ENCODE measurements around the gene AGO3. TPM values are rescaled to one million over a fixed set of nuclear protein-coding genes. Genes with fewer than 3 reads are reported as not detected.

AGO3 gene
- total and polyA plus RNA-seq, 9 donors, result 5.6 to 25.9 (median 9.6) TPM

DNA sequence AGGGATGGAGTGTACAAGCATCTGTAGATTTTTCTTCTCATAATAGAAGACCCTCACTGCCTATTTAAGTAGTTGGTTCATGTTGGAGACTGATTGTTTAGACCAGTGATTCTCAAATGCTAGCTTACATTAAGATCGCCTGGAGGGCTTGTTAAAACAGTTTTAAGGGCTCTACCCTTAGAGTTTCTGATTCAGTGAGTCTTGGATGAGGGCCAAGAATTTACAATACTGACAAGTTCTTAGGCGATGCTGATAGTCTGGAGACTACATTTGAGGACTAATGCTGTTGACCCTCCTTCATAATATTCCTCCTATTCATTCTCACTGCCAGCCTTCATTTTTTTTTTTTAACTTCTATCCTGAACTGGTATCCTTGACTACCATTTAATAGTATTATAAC lies 15.2 kb upstream of the AGO3 start:
- WGBS (ENCODE audit: insufficient coverage), result no CpG with 5 or more reads among the region's 2 CpGs
- no peak overlapping the region for H3K27ac ChIP-seq (ENCODE audit: low read length)
- no peaks in the 10 kb centered on the region for H3K4me1 ChIP-seq (ENCODE audit: control insufficient read depth, insufficient read depth, low read length)
- no peak overlapping the region for H3K4me3 ChIP-seq (ENCODE audit: low read length)
- H3K27me3 ChIP-seq (ENCODE audit: control insufficient read depth, insufficient read depth, low read length), result no peaks in the 10 kb centered on the region
- peaks cover 71% of the 10 kb centered on the region for H3K36me3 ChIP-seq (ENCODE audit: control insufficient read depth, insufficient read depth, low read length)
- H3K9me3 ChIP-seq (replicated peaks; ENCODE audit: control insufficient read depth, low read depth, low read length), result no peaks in the 10 kb centered on the region
- no peak for DNase-seq

GRCh38 chr1:35923791-35924221 lies 7.1 kb upstream of the AGO3 start:
- H3K9me3 ChIP-seq (replicated peaks; ENCODE audit: control insufficient read depth, low read depth, low read length), result no peaks in the 10 kb centered on the region
- peak; percentile 85 for DNase-seq
- no peak overlapping the region for H3K4me3 ChIP-seq (ENCODE audit: low read length)
- H3K4me1 ChIP-seq (ENCODE audit: control insufficient read depth, insufficient read depth, low read length), result no peaks in the 10 kb centered on the region
- peaks cover 35% of the 10 kb centered on the region for H3K36me3 ChIP-seq (ENCODE audit: control insufficient read depth, insufficient read depth, low read length)
- no peaks in the 10 kb centered on the region for H3K27me3 ChIP-seq (ENCODE audit: control insufficient read depth, insufficient read depth, low read length)
- H3K27ac ChIP-seq (ENCODE audit: low read length), result peak overlapping the region; percentile 52

- no peak for DNase-seq
- Histone ChIP-seq H3K9me3 (replicated peaks; ENCODE audit: control insufficient read depth, low read depth, low read length) (no peaks in the 10 kb centered on the region), H3K27ac (ENCODE audit: low read length) (peak overlapping the region; percentile 5), H3K36me3 (ENCODE audit: control insufficient read depth, insufficient read depth, low read length) (peaks cover 25% of the 10 kb centered on the region), H3K4me1 (ENCODE audit: control insufficient read depth, insufficient read depth, low read length) (no peaks in the 10 kb centered on the region), H3K27me3 (ENCODE audit: control insufficient read depth, insufficient read depth, low read length) (no peaks in the 10 kb centered on the region), H3K4me3 (ENCODE audit: low read length) (no peak overlapping the region)
- WGBS (ENCODE audit: insufficient coverage), result no CpG with 5 or more reads among the region's 1 CpG
Measured at GRCh38 chr1:35924838-35925237, 6.1 kb upstream of the AGO3 start.

- no peak for DNase-seq
- H3K4me1 ChIP-seq (ENCODE audit: control insufficient read depth, insufficient read depth, low read length), result no peaks in the 10 kb centered on the region
- WGBS (ENCODE audit: insufficient coverage), result 61% methylated on average over 4 of the region's 4 CpGs
- H3K4me3 ChIP-seq (ENCODE audit: low read length), result no peak overlapping the region
- no peaks in the 10 kb centered on the region for H3K9me3 ChIP-seq (replicated peaks; ENCODE audit: control insufficient read depth, low read depth, low read length)
- H3K27ac ChIP-seq (ENCODE audit: low read length), result no peak overlapping the region
- no peaks in the 10 kb centered on the region for H3K27me3 ChIP-seq (ENCODE audit: control insufficient read depth, insufficient read depth, low read length)
- peaks cover 18% of the 10 kb centered on the region for H3K36me3 ChIP-seq (ENCODE audit: control insufficient read depth, insufficient read depth, low read length)
Measured at GRCh38 chr1:35925741-35926140, 5.2 kb upstream of the AGO3 start.

DNA sequence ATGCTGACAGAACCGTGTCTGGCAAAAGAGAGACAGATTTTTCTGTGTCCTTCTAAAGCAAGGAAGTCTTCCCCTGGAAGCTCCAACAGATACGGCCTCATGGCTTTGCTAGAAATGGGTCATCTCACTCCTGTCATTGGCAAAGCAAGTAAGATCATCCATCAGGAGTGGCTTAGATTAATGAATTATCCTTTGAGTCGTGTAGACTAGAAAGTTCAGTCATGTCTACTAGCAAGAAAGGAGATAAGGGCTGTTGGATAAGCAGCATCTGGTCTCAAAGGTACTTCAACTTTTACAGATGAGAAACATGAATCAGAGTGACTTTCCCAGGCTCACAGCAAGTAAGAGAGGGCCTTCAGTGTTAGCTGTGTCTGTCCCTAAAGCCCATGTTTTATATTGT lies 3.4 kb upstream of the AGO3 start:
- Histone ChIP-seq H3K9me3 (replicated peaks; ENCODE audit: control insufficient read depth, low read depth, low read length) (no peaks in the 10 kb centered on the region), H3K27me3 (ENCODE audit: control insufficient read depth, insufficient read depth, low read length) (no peaks in the 10 kb centered on the region), H3K4me3 (ENCODE audit: low read length) (no peak overlapping the region), H3K27ac (ENCODE audit: low read length) (no peak overlapping the region), H3K4me1 (ENCODE audit: control insufficient read depth, insufficient read depth, low read length) (no peaks in the 10 kb centered on the region), H3K36me3 (ENCODE audit: control insufficient read depth, insufficient read depth, low read length) (peaks cover 3% of the 10 kb centered on the region)
- no peak for DNase-seq
- WGBS (ENCODE audit: insufficient coverage), result 90% methylated on average over 2 of the region's 3 CpGs

- peak overlapping the region; percentile 97 for H3K27ac ChIP-seq (ENCODE audit: low read length)
- no peaks in the 10 kb centered on the region for H3K4me1 ChIP-seq (ENCODE audit: control insufficient read depth, insufficient read depth, low read length)
- H3K4me3 ChIP-seq (ENCODE audit: low read length), result peak overlapping the region; percentile 84
- no peaks in the 10 kb centered on the region for H3K9me3 ChIP-seq (replicated peaks; ENCODE audit: control insufficient read depth, low read depth, low read length)
- H3K36me3 ChIP-seq (ENCODE audit: control insufficient read depth, insufficient read depth, low read length), result no peaks in the 10 kb centered on the region
- WGBS (ENCODE audit: insufficient coverage), result 0% methylated on average over 8 of the region's 15 CpGs
- H3K27me3 ChIP-seq (ENCODE audit: control insufficient read depth, insufficient read depth, low read length), result no peaks in the 10 kb centered on the region
- DNase-seq, result peak; percentile 88
Measured at GRCh38 chr1:35929730-35930592, 944 bp upstream of the AGO3 start.

DNA sequence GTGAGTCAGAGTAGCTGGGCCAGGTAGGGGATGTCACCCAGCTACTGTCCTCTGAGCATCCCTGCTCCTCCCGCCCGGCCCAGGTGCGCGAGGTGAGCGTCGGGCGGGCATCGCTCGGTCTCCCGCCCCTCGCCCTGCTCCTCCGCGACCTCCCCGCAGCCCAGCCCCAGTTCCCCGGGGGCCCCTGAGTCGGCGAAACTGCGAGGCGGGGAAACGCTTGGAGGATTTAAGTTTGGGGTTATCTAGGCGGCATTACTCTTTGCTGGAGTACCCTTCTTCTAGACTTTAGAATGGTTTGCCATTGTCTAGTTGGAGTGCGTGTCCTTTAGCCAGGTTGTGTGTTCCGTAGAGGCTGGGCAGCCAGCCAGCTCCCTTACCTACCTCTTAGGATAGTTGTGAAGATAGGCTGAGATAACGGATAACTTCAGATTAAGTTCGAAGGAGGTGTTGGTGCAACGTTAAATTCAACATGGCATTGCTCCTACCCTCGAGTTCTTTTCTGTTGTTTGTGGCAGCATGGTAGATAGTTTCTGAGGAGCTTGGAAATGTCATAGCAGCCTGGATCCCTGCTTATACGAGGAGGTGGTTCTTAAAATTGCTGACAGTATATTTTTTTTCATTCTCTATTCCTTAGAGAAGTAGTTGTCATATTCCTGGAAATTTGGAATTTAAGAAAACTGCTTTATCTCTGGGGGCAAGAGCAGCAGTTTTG lies 697 bp downstream of the AGO3 start:
- Histone ChIP-seq H3K9me3 (replicated peaks; ENCODE audit: control insufficient read depth, low read depth, low read length) (no peaks in the 10 kb centered on the region), H3K4me1 (ENCODE audit: control insufficient read depth, insufficient read depth, low read length) (no peaks in the 10 kb centered on the region), H3K27me3 (ENCODE audit: control insufficient read depth, insufficient read depth, low read length) (no peaks in the 10 kb centered on the region), H3K36me3 (ENCODE audit: control insufficient read depth, insufficient read depth, low read length) (no peaks in the 10 kb centered on the region), H3K4me3 (ENCODE audit: low read length) (peak overlapping the region; percentile 83), H3K27ac (ENCODE audit: low read length) (peak overlapping the region; percentile 82)
- DNase-seq, result peak; percentile 44
- 1% methylated on average over 11 of the region's 28 CpGs for WGBS (ENCODE audit: insufficient coverage)

- Histone ChIP-seq H3K9me3 (replicated peaks; ENCODE audit: control insufficient read depth, low read depth, low read length) (no peaks in the 10 kb centered on the region), H3K36me3 (ENCODE audit: control insufficient read depth, insufficient read depth, low read length) (no peaks in the 10 kb centered on the region), H3K4me1 (ENCODE audit: control insufficient read depth, insufficient read depth, low read length) (no peaks in the 10 kb centered on the region), H3K4me3 (ENCODE audit: low read length) (peak overlapping the region; percentile 83), H3K27me3 (ENCODE audit: control insufficient read depth, insufficient read depth, low read length) (no peaks in the 10 kb centered on the region), H3K27ac (ENCODE audit: low read length) (peak overlapping the region; percentile 82)
- WGBS (ENCODE audit: insufficient coverage), result no CpG with 5 or more reads among the region's 7 CpGs
- DNase-seq, result no peak
Measured at GRCh38 chr1:35932158-35932636, 1.3 kb downstream of the AGO3 start.

GRCh38 chr1:35932941-35933340 lies 2.0 kb downstream of the AGO3 start:
- no peak overlapping the region for H3K4me3 ChIP-seq (ENCODE audit: low read length)
- no peaks in the 10 kb centered on the region for H3K4me1 ChIP-seq (ENCODE audit: control insufficient read depth, insufficient read depth, low read length)
- no peak for DNase-seq
- no peaks in the 10 kb centered on the region for H3K9me3 ChIP-seq (replicated peaks; ENCODE audit: control insufficient read depth, low read depth, low read length)
- no peak overlapping the region for H3K27ac ChIP-seq (ENCODE audit: low read length)
- H3K36me3 ChIP-seq (ENCODE audit: control insufficient read depth, insufficient read depth, low read length), result no peaks in the 10 kb centered on the region
- H3K27me3 ChIP-seq (ENCODE audit: control insufficient read depth, insufficient read depth, low read length), result no peaks in the 10 kb centered on the region
